Stimulated activated memory B cell treated with anti-CD40 and anti-IgM and Interleukin-4, amounts not matched to agents 10 μg/mL and 1 μg/mL and 100 μg/mL, for 72 hours (primary cell): ENCODE data around the gene PANK2.
"Not testable (repeated sequence)": the region's sequence is repeated elsewhere in the genome, so short reads cannot be mapped to it uniquely, and the experiment has no call there.

Experiments
- ATAC-seq: fragments of 150-1000 bp; cut with Tn5 transposase; 2 replicates; pipeline ENCODE4 v1.10.0; 2021
- H3K27ac Mint-ChIP-seq: one replicate; pipeline ENCODE4 v1.8.0; 2022; ENCODE audit warnings: mild to moderate bottlenecking, mixed read lengths
- H3K27me3 Mint-ChIP-seq: one replicate; pipeline ENCODE4 v1.8.0; 2022; ENCODE audit warnings: mixed read lengths
- H3K36me3 Mint-ChIP-seq: one replicate; pipeline ENCODE4 v1.8.0; 2022; ENCODE audit warnings: mixed read lengths
- H3K4me1 Mint-ChIP-seq: one replicate; pipeline ENCODE4 v1.8.0; 2022; ENCODE audit warnings: mixed read lengths
- H3K4me3 Mint-ChIP-seq: one replicate; pipeline ENCODE4 v1.8.0; 2022; ENCODE audit warnings: mild to moderate bottlenecking, moderate library complexity, mixed read lengths
- H3K9me3 Mint-ChIP-seq: one replicate; pipeline ENCODE4 v1.8.0; 2022; ENCODE audit warnings: mixed read lengths

The PANK2 gene

GRCh38 chr20:3946666-3947065, 57.5 kb downstream of the PANK2 start:
- H3K9me3 Mint-ChIP-seq, H3K4me1 Mint-ChIP-seq, H3K4me3 Mint-ChIP-seq, H3K27me3 Mint-ChIP-seq, H3K27ac Mint-ChIP-seq, ATAC-seq: not testable (repeated sequence)
- H3K36me3 Mint-ChIP-seq: peaks cover 12% of the 10 kb centered on the region

- Mint-ChIP-seq H3K27me3 (no peaks in the 10 kb centered on the region), H3K27ac (no peak overlapping the region), H3K9me3 (no peaks in the 10 kb centered on the region), H3K36me3 (peaks cover 15% of the 10 kb centered on the region), H3K4me3 (no peak overlapping the region), H3K4me1 (no peaks in the 10 kb centered on the region)
- no peak for ATAC-seq
These were observed 75.5 kb downstream of the PANK2 start for GRCh38 chr20:3964719-3965118.

GRCh38 chr20:3966571-3966970, 77.4 kb downstream of the PANK2 start:
- no peak overlapping the region for H3K4me3 Mint-ChIP-seq
- no peak for ATAC-seq
- no peak overlapping the region for H3K27ac Mint-ChIP-seq
- peaks cover 28% of the 10 kb centered on the region for H3K36me3 Mint-ChIP-seq
- H3K27me3 Mint-ChIP-seq: peaks cover 15% of the 10 kb centered on the region
- no peaks in the 10 kb centered on the region for H3K4me1 Mint-ChIP-seq
- H3K9me3 Mint-ChIP-seq: no peaks in the 10 kb centered on the region

- Mint-ChIP-seq H3K27me3 (peaks cover 19% of the 10 kb centered on the region), H3K36me3 (peaks cover 28% of the 10 kb centered on the region), H3K4me1 (no peaks in the 10 kb centered on the region), H3K27ac (no peak overlapping the region), H3K9me3 (no peaks in the 10 kb centered on the region), H3K4me3 (no peak overlapping the region)
- ATAC-seq: no peak
These were observed 80.8 kb downstream of the PANK2 start for GRCh38 chr20:3970016-3970415.

- Mint-ChIP-seq H3K27me3 (peaks cover 19% of the 10 kb centered on the region), H3K4me1 (no peaks in the 10 kb centered on the region), H3K27ac (no peak overlapping the region), H3K36me3 (peaks cover 28% of the 10 kb centered on the region), H3K9me3 (no peaks in the 10 kb centered on the region), H3K4me3 (no peak overlapping the region)
- ATAC-seq: no peak
These were observed 82.0 kb downstream of the PANK2 start for GRCh38 chr20:3971145-3971544.

GRCh38 chr20:3972161-3972560, 83.0 kb downstream of the PANK2 start:
- no peak for ATAC-seq
- H3K27ac Mint-ChIP-seq: no peak overlapping the region
- no peaks in the 10 kb centered on the region for H3K4me1 Mint-ChIP-seq
- no peaks in the 10 kb centered on the region for H3K9me3 Mint-ChIP-seq
- H3K4me3 Mint-ChIP-seq: no peak overlapping the region
- H3K36me3 Mint-ChIP-seq: peaks cover 28% of the 10 kb centered on the region
- peaks cover 19% of the 10 kb centered on the region for H3K27me3 Mint-ChIP-seq

GRCh38 chr20:3972631-3973030, 83.4 kb downstream of the PANK2 start:
- H3K27ac Mint-ChIP-seq, H3K9me3 Mint-ChIP-seq, H3K4me1 Mint-ChIP-seq, H3K4me3 Mint-ChIP-seq, ATAC-seq: not testable (repeated sequence)
- peaks cover 19% of the 10 kb centered on the region for H3K27me3 Mint-ChIP-seq
- H3K36me3 Mint-ChIP-seq: peaks cover 23% of the 10 kb centered on the region

- Mint-ChIP-seq H3K9me3 (no peaks in the 10 kb centered on the region), H3K36me3 (peaks cover 22% of the 10 kb centered on the region), H3K4me3 (no peak overlapping the region), H3K27me3 (peaks cover 19% of the 10 kb centered on the region), H3K27ac (no peak overlapping the region), H3K4me1 (no peaks in the 10 kb centered on the region)
- ATAC-seq: no peak
These were observed 84.5 kb downstream of the PANK2 start for GRCh38 chr20:3973705-3974104.

GRCh38 chr20:3976511-3976910, 87.3 kb downstream of the PANK2 start:
- Mint-ChIP-seq H3K4me3 (no peak overlapping the region), H3K36me3 (peaks cover 10% of the 10 kb centered on the region), H3K9me3 (no peaks in the 10 kb centered on the region), H3K4me1 (peaks cover 11% of the 10 kb centered on the region), H3K27ac (no peak overlapping the region), H3K27me3 (peaks cover 5% of the 10 kb centered on the region)
- no peak for ATAC-seq
